HG03025 (cell line): ENCODE results near the gene ANK2.

ENCODE experiments used
- ATAC-seq: cut with Tn5 transposase; IDR thresholded peaks from one replicate; pipeline ENCODE4 v1.9.1; 2021; ENCODE audit warnings: mild to moderate bottlenecking, moderate library complexity; ENCODE audit not compliant: unreplicated experiment, low FRiP score

Gene ANK2

DNA sequence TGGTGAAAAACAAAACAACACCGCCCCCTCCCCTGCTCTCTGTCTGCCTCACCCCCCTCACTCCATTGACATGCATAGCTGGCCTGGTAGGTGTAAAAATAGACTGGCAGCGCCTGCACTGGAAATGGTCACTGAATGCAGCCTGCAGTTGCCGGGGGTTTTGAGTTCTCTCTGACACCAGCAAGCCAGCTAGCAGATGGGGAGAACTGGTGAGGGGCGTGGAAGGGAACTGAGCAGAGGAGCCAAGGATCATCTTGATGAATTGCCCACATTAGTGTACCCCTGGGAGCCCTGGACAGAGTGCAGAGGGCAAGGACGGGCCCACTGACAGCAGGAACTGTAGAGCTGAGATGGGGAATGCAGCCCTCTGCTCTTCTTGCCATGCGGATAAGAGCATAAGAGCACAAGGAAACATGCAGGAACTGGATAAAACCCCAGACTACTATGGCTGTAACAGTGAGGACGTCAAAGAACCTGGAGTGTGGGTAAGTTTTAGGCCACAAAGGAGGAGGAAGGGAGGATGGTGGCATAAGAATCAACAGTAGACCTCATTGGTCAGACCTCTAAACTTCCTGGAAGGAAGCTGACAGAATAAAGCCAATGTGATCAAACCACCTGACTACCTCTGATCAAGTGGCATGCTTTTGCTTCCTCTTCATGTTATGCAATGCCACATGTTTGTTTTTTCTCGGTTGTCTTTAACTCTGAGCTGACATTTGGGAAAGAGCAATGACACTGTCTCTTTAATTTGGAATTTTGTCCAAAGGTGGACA lies 96.3 kb downstream of the ANK2 start:
- ATAC-seq, result no peak

DNA sequence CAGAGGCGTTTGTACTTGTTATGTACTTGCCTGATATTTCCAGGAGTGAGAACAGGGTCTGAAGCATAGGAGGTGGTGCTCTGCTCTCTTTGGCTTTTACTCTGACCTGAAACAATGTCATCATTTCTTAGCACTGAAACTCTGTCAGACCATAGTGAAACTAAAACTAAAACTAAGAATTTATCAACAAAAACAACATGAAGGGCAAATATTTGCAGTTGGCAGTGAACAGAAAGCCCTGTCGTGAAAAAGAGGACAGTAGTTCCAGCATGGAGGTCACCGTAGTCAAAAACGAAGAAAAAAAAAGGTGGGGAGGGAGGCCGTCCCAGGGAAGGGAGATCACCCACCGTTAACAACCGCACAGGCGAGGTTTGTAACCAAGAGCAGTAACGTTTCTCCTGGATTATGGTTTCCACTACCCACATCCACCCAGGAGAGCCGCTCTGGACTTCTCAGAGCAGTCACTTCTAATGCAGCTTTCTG lies 97.5 kb downstream of the ANK2 start:
- ATAC-seq, result peak; percentile 83

DNA sequence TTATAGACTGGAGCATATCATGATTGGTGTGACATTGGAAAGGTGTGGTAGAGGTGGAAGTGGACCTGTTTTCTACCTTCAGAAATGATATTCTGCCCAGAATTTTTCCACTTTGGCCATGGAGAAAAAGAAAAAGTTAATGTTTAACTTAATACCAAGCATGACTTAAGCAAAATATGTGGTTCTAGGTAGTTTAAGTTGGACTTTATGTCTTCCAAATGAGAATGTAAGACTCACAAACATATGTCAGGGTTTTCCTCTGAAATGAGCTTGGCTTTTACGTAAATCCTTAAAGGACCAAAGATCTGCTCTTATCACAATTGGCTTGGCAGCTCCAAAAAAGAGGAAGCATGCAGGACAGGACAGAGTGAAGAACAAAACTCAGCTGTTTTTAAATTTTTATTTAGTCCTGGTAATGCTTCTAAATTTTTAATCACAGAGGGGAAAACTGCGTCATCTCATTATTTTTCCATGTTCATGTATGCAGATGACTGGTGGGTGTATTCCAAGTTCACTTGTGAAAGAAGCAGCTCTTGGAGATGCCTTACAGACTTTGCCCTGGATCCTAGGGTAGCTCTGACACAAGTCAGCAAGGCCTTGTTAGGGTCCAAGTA lies 98.2 kb downstream of the ANK2 start:
- no peak for ATAC-seq

DNA sequence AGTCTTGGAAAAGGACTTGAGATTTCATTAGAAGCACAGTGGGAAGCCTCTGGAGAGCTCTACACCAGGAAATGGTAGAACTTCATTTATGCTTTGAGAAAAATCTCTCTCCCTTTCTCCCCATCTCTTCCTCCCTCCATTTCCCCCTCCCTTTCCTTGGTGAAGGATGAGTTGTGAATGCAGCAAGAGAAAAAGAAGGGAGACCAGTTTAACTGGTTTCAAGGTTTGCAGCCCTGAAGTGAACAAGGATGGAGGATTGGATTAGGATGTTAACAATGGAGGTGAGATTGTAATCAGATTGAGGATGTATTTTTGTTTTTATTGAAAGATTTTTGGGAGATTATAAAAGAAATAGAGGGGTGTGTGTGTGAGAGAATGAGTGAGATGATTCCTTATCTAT lies 99.5 kb downstream of the ANK2 start:
- ATAC-seq, result no peak

DNA sequence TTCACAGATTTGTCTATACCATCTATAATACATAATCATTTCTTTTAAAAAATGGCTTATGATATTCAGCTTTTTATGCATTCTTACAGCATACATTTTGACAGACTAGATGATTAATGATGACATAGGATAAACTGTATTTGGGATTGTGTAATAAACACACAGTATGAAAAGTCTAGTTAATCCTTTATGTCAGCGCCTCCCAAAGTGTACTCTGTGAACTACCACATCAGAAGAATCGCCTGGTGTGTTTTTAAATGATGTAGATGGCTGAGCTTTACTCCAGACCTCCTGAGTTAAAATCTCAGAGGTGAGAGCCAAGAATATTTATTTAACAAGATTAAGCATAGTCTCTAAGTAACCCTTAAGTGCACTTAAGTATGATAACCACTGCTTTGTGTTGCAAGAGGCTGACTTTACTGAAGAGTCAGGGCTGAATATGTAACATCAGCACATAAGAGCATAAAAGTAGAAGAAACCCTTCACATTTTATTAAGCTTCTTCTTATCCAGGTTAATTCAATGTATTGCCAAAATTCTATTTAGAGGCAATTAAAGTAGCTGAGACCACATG lies 104.2 kb downstream of the ANK2 start:
- ATAC-seq, result no peak

DNA sequence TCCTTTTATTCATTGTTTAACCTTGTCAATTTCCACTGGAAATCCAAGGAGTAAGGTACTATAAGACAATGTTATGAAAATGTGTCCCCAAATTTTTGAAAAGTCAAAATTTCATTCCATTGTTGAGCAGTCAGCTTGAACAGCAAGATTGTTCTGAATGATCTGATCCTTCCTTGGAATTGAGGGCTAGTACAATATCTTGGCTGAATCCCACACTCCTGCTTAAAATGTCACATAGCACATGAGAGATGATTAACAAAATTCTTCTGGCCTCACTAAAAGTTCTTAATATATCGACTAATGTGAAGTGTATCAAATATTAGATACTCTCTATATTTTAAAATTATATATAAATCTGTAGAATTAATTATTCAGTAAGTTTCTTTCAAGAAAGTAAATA lies 104.8 kb downstream of the ANK2 start:
- ATAC-seq, result no peak

DNA sequence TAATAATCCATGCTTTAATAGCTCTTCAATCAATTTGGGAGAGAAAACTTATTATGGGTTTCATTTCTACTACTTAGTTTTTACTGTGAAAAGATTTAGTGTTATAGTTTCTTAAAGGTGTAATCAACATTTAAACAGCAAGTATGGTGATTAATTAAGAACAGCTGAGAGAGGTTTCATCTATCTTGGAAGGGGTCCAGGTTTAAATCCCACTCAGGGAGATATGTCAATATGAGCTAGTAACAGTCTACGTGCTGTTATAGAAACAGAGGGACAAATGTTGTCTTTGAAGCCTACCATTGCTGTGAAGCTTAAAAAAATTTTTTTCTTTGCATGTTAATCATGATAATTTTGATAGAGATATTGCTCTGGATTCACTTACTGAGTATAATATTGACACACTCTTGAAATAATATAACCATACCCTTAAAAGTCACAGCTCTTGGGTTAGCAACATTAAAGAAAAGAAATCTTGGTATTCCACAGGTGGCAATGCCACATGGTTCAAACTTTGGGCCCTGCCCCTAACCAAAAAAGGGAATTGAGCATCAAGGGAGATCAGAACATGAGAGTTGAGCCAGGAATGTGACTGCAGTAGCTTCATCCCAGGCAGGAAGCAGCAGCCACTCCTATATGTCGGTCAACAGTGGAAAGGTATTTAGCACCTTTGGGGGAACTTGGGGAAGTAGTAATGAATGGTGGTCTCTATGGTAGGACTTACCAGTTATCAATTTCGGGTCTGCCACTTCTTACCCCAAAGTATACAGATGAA lies 107.8 kb downstream of the ANK2 start:
- no peak for ATAC-seq

DNA sequence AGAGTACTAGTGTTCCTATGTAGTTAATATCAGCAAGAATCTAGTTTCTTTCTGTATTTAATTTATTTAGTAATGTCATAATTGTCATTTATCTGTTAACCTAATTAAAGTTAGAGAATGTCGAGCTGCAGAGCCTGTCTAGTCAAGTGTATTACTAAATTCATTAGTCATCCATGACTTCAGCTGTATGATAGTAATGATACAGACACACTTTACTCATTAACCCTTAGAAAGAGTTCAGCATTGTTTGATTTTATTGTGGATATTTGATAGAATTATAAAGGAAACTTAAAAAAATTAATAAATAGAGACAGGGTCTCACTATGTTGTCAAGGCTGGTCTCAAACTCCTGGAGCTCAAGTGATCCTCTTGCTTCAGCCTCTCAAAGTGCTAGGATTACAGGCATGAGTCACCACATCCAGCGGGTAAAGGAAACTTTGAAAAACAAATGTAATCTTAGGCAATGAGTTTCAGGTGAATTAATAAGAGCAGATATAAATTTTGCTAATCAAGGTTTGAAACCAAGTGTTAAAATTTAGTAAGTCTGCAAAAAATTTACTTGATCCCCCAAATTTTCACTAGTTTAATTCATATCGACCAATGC lies 110.6 kb downstream of the ANK2 start:
- no peak for ATAC-seq

DNA sequence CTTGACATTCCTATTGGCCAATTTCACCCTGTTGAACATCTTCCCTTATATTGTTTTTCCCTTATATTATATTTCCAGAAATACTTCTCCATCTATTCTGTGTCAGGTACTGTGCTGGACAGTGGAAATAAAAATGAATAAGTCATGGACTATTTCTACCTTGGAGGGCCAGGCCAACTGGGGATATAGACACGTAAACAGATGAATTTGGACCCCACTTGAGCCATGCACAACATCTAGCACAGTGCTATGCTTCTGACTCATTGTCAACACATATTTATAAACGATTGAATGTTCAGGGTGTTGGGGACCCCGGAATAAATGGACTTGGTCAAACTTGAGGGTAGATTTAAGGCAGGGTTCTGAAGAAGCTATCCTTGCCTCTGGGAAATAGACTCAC lies 111.1 kb downstream of the ANK2 start:
- no peak for ATAC-seq

DNA sequence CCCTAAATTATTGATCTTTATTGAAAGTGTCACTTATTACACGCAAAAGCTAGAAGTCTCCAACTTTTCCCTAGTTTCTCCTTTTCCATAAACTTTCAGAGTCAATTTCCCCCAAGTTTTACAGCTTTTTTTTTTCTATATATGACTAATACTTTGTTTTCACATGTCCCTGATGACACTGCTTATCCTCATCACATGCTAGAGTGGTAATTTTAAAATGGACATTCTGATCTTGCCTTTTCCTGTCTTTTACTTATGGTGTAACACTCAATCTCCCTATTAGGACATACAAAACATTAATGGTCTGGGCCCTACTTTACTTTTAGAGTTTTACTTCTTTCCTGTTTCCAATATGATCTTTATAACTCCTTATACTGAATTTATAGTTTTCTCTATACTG lies 112.6 kb downstream of the ANK2 start:
- ATAC-seq, result no peak

DNA sequence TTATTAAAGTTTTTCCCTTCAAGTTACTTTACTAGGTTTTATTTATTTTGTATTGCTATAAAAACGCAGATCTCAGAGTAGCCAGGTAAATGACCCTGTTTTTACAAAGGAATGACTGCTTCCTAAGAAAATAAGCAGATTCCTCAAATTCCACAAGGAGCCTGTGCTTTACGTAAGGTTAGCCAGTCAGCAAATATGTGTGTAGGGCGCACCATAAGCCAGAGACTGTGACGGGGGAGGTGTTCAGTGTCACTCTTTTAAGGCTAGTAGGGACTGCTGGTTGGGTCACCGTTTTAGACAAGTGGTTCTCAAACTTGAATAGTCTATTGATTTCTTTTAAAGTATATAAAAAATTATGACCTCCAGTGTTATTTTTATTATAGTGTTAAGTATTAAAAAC lies 119.9 kb downstream of the ANK2 start:
- no peak for ATAC-seq

DNA sequence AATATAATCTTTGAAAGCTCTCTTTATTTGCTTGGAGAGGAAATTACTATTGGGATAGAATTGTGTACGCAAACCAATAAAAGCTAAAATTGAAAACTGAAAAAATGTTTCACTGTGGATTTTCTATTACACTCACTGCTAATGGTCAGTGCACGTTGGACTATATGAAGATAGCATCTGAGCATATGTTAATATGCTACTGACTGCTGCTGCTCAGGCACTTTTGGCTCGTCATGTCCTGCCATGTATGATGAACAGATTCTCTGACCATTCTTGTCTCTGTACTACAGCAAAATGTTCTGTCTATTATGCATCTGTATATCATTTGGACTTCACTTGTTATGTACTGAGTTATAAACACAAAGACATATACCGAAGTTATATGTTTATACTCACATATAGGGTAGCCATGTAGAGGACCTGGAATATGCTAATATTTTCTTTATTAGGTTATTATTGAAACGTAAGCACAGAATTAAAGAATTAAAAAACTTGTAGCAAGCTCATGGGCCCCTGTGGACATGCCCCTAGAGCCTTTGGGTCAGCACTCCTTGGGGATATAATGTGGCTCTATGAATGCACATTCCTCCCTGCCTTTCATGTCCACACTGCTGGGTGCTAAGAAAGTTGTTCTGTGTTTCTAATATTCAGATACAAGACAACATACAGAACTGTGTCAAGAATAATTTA lies 120.8 kb downstream of the ANK2 start:
- no peak for ATAC-seq

DNA sequence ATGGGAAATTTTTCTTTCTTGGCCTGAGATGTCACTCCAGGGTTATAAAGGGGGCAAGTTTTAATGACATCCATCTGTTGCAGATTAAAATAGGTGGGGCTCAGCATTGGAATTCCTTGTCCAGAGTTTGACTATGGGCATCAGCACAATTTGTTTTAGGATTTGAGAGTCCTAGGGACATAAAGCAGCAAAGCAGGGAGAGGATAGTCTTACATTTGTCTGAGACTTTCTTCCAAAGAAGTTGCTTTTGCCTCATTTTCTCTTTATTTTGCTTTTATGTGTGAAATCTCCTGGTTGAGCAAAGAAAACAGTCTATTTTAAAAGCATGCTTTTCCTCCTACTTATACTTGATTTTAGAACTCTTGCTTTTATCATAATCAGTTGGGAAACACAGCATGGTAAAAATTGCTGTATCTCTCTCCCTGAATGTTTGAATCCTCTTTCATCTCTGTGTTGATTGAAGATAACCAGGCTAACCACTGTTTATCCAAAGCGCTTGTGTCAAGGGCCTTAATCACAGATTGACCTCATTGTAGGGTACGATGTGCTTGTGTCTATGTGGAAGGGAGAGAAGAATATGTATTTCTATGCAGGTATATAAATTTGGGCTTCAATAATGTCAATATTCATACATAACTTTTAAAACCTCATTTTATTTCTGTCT lies 121.5 kb downstream of the ANK2 start:
- ATAC-seq, result no peak

DNA sequence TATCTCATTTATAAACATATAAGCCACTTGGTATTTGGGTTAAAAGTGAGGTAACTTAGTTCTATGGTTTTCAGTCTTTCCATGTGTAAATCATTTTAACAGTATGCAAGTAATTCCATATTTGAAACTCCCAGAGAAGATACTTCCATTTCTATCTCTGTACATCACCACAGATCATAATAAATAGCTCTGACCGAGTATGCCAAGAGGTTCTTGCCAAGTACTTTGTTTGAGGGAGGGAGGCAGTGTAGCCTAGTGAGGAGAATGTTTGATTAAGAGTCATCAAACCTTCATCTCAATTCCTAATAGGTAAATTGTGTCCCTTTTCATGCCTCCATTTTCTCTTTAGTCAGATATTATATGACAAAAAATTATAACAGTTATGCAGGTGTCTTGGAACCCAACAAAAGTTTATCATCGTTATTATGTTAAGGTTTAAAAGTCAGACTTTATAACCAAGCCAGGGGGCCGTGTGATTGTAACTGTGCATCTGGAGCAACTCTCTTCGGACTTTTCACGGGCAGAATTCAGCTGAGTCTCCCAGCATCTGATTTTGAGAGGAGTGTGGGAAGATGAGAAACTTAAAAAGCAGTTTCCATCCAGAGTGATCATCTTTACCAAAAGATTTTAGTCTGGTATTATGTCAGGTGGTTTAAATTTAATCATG lies 123.8 kb downstream of the ANK2 start:
- ATAC-seq, result no peak

DNA sequence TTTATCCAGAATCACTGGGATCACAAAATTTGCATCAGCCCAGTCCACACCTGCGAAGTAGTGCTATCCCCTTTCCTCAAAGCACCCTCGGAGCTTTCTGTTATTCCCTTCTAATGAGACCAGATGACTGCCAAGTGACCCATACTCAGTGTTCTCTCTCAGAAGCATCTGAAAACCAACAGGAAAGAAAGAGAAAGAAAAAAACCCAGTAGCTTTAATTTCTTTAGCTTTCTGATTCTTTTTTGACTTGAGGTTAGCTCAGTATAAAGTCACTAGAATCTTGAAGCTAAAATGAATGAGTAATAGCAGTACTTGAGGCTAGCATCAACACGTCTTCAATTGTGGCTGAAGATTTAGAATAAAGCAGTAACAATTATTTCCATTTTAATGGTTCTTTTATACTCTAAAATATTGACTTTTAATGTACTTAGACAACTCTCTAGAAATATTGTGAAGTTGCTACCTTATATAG lies 124.4 kb downstream of the ANK2 start:
- ATAC-seq, result peak; percentile 64

DNA sequence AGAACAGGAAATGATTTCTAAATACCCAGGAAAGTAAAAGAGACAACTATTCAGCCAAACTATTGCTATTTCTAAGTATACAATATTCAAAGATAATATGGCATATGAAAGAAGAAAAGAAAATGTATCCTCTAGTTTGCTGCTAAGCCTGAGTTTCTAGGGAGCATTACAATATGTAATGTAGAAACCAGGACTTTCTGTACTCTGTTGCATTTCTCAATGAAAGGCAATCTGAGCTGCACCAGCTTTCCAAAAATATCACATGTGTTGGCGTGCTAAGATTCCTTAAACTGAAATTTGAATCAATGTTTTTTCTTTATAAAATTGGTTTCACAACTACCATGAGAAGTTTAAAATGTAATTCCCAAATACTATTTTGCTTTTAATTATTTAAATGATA lies 129.6 kb downstream of the ANK2 start:
- no peak for ATAC-seq

DNA sequence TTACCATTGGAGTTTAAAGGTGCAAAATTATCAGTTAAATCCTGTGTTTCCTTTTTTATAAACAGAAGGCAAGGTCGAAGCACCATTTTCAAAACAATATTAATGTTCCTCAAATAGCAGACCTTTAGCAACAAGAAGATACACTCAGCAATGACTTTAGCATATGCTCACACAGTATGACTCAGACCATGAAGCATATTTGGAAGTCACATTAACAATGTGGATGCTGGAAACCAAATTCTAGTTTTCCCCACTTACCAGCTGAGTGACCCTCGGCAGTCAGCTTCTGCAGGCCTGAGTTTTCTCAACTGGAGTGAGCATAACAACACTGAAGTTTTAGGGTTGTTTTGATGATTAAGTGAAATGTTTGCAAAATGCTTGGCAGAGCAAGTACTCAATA lies 130.5 kb downstream of the ANK2 start:
- no peak for ATAC-seq

DNA sequence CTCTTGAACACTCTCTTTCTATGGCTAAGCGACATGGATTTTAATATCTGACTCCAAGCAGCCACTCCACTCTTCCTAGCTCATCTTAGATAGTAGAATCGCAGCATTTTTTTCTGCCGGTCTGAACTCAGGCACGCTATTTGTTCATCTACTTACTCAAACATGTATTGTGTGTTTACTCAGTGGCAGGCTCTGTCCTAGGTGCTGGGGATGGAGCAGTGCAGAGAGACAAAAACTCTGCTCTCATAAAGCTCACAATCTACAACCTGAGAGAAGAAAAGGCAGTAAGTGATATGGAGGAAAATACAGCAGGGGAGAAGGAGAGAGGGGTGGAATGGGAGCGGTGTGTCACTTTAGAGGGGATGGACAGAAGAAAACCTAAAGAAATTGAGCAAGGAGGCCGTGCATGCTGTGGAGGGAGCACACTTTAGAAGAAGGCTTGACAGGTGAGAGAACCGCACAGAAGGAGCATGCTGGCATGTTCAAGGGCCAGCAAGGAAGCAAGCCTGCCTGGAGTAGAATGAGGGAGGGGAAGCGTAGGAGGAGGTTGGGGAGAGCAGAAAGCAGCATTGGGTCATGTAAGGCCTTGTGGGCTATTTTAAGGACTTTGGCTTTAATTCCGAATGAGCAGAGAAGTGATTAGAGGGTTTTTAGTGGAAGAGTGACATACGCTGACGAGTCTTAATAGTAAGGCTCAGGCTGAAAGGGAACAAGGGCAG lies 132.0 kb downstream of the ANK2 start:
- no peak for ATAC-seq
